Measurements from ENCODE around the gene SYNJ2. TPM values are rescaled to one million over a fixed set of nuclear protein-coding genes. Genes with fewer than 3 reads are reported as not detected.
"Not testable (repeated sequence)": the region's sequence is repeated elsewhere in the genome, so short reads cannot be mapped to it uniquely, and the experiment has no call there.

SYNJ2 gene
- total and polyA plus RNA-seq, 2 of the 4 experiments (the other 2 are of a cell fraction), result 40.8 to 45.2 TPM

GRCh38 chr6:157940375-157941036 lies 41.2 kb upstream of the SYNJ2 start:
- in situ Hi-C loops (cut with MboI; ENCODE audit: low sequenced_read_pairs); H3K18ac ChIP-seq (ENCODE audit: low read depth, low read length); DNase-seq; dilution Hi-C loops (cut with HindIII; ENCODE audit: low sequenced_read_pairs, unreplicated experiment); H3K27ac ChIP-seq (ENCODE audit: insufficient read depth, low read length); H2BK20ac ChIP-seq (ENCODE audit: low read depth, low read length); H3K4me2 ChIP-seq (ENCODE audit: low read depth, low read length); H2BK15ac ChIP-seq (ENCODE audit: low read depth, low read length); BruUV-seq (replicated peaks); H3K14ac ChIP-seq (replicated peaks; ENCODE audit: low read depth, low read length); ATAC-seq (ENCODE audit: low read depth); H4K5ac ChIP-seq (ENCODE audit: low read depth, low read length); H4K91ac ChIP-seq (ENCODE audit: insufficient read depth, low read depth, low read length); H3K27me3 ChIP-seq (ENCODE audit: control insufficient read depth, insufficient read depth, low read length); H3K23ac ChIP-seq (ENCODE audit: low read depth, low read length); H3K79me1 ChIP-seq (ENCODE audit: low read depth in 1 of 2, low read length in 2 of 2); H3K9me3 ChIP-seq (ENCODE audit: control insufficient read depth, insufficient read depth, low read length); H3K9ac ChIP-seq (ENCODE audit: low read depth, low read length); H2AK5ac ChIP-seq (ENCODE audit: low read depth, low read length); H3K4me3 ChIP-seq (ENCODE audit: insufficient read depth, low read depth, low read length); H3K4ac ChIP-seq (ENCODE audit: low read depth, low read length); intact Hi-C loops (cut with micrococcal nuclease); H3K56ac ChIP-seq (ENCODE audit: extremely low read depth, insufficient read depth, low read length); H4K8ac ChIP-seq (ENCODE audit: low read depth in 2 of 2, low read length in 2 of 2); H3K4me1 ChIP-seq (ENCODE audit: control insufficient read depth, insufficient read depth, low read length); CTCF ChIA-PET; H2BK120ac ChIP-seq (ENCODE audit: low read depth, low read length); H3K9me1 ChIP-seq (ENCODE audit: insufficient read depth, low read length); H4K20me1 ChIP-seq (ENCODE audit: insufficient read depth, low read length); H2AK9ac ChIP-seq (replicated peaks; ENCODE audit: low read depth, low read length, poor library complexity); H2BK5ac ChIP-seq (ENCODE audit: low read depth, low read length, poor library complexity, severe bottlenecking); H2AFZ ChIP-seq (replicated peaks; ENCODE audit: low read length, poor library complexity): not testable (repeated sequence)
- 75% methylated on average over 1 of the region's 12 CpGs; no CpG with 5 or more reads in 1 of the 2 experiments for WGBS, 2 experiments (ENCODE audit: extremely low coverage in 2 of 2, insufficient read length in 1 of 2)
- H3K36me3 ChIP-seq (ENCODE audit: control insufficient read depth, insufficient read depth, low read length), result peaks cover 65% of the 10 kb centered on the region
- POLR2A ChIA-PET (ENCODE audit: unreplicated experiment), result interaction anchor here (0.6 kb wide), 1 partner anchor 192 kb away, joined by 6 read pairs; no protein-coding TSS in a partner anchor
